ENCODE data around the gene GPM6B.

DNA sequence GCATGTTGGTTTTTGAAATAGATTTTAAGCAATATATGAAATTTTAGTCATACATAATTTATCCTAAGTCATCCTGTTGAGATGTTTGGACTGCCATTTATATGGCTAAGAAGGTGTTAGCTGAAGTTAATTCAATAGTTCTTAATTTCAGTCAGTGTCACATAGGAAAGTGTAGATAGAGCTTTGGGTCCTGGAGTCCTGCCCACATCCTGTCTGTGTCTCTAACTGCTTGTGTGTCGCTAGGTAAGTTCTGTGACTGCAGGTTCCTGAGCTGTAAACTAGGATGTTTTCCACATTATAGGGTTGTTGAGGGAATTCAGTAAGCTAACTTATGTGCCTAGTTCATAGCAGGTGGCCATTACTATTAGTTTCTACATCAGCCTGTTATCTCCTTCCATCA lies 61.6 kb downstream of the GPM6B start:
- no peak for TF ChIP-seq CTCF (conservative IDR thresholded peaks at IDR 0.05; ENCODE audit: low read length)
- no peak for TF ChIP-seq EZH2phosphoT487 (IDR thresholded peaks at IDR 0.05; ENCODE audit: borderline replicate concordance, low read depth, low read length)
